CD4-positive, alpha-beta T cell treated with Interferon alpha-2 for 1 hour (primary cell): ENCODE data around the gene RNU1-3.
"Not testable (repeated sequence)": the region's sequence is repeated elsewhere in the genome, so short reads cannot be mapped to it uniquely, and the experiment has no call there.

ENCODE experiments used
- DNase-seq, 2 donors: peaks; one replicate each; pipeline ENCODE4 v3.0.0-alpha.2; 2020 to 2022

The RNU1-3 gene

GRCh38 chr1:16666502-16667413 is at the start of gene RNU1-3:
Gene RNU1-3, minus strand, starts transcription at chr1:16666948.
- DNase-seq: not testable (repeated sequence)

DNA sequence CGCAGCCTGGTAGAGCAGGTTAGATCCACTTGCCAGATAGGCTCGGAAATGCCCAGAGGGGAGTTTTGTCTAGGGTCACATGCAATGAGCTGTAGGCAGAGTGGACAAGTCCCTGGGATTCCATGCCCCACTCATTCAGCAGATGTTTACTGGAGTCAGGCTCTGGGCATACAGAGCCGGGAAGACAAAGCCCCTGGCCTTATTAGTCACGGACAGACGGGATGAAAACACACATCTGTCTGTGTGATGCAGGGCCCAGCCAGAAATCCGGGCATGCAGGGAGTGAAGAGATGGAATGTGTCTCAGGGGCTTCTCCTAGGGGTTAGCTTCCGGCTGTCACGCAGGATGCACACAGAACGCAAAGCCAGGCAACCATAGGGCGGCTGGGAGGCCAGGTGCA is 46.7 kb upstream of the RNU1-3 start:
- not testable (repeated sequence) for DNase-seq

GRCh38 chr1:16712984-16713383 is 46.2 kb upstream of the RNU1-3 start:
- DNase-seq: not testable (repeated sequence)

DNA sequence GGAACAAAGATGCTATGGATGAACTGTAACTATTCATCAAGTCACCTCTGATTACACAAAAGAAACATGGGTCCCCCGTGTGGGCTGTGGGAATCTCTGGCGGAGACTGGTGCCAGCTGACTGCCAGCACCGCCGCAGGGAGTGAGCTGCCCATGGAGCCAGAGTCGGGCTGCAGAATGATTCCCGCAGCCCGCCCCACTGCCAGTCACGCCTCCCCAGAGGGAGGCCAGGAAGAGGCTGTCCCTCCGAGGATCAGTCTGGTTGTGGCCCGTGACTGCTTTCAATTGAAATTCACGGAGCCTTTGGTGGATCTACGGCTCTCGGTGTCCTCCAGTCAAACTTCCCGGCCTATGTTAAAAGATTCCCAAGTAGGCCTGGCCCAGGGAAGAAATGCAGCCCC is 45.8 kb upstream of the RNU1-3 start:
- DNase-seq: not testable (repeated sequence)

GRCh38 chr1:16712131-16712530 is 45.4 kb upstream of the RNU1-3 start:
- not testable (repeated sequence) for DNase-seq

- DNase-seq: not testable (repeated sequence)
These were observed 43.9 kb upstream of the RNU1-3 start for GRCh38 chr1:16710618-16711017.

- peak; percentile 52 to 60 for DNase-seq
These were observed 42.9 kb upstream of the RNU1-3 start for GRCh38 chr1:16709659-16710087.

- DNase-seq: not testable (repeated sequence)
These were observed 42.0 kb upstream of the RNU1-3 start for GRCh38 chr1:16708704-16709103.

DNA sequence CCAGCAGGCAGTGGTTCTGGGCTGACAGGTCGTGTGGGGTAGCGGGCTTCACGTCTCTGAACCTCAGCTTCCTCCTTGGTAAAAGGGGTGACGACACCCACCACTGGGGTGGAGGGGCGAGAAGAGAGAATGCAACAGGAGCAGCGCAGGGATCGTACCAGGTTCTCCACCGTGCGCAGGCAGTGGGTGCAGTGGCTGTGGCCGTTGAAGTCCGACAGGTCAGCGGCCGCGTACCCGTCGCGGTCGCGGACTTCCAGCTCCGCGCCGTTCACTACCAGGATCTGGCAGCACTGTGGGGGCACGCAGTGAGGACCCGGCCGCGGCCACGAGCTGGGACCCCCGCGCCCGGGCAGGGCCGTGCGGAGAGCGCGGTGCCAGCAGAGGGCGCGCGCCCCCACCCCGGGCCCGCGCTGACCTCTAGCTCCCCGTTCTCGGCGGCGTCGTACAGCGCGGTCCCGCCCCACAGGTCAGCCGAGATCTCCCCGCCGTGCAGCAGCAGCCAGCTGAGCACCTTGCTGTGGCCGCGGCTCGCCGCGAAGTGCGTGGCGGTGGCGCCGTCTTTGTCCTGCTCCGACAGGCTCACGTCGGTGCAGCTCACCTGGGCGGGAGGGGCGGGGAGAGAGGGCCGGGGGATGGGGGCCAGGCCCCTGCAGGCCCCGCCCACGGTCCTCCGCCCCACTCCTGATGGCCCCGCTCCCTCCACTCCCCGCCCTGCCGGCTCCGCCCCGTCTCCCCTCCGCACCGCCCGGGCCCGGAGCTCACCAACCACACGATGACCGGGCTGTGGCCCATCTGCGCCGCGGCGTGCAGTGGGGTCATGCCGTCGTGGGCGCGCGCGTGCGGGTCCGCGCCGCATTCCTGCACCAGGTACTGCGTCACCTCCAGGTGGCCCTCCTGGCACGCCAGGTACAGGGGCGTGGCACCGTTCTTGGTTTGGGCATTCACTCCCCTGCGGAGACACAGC is 40.7 kb upstream of the RNU1-3 start:
- DNase-seq: not testable (repeated sequence)

- not testable (repeated sequence) for DNase-seq
These were observed 39.6 kb upstream of the RNU1-3 start for GRCh38 chr1:16706302-16706701.

- not testable (repeated sequence) for DNase-seq
These were observed 37.9 kb upstream of the RNU1-3 start for GRCh38 chr1:16704502-16705100.

- not testable (repeated sequence) for DNase-seq
These were observed 37.3 kb upstream of the RNU1-3 start for GRCh38 chr1:16704076-16704475.

DNA sequence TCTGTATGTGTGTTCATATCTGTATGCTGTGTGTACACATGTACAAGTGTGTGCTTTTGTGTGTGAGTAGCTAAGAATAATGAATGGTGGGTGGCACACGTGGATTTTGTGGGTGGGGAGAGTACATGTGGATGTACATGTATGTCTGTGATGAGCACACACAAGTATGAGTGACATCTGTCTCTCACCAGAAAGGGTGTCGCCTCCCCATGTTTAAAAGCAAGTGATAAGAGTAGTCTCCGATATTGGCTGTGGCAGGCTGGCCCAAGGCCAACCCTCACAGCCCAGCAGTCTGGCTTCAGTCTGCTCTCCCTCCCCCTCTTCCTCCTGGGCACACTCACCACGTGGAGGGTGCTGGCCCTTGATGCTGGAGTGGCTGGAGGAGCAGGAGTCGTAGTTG is 36.9 kb upstream of the RNU1-3 start:
- DNase-seq: not testable (repeated sequence)

GRCh38 chr1:16703141-16703540 is 36.4 kb upstream of the RNU1-3 start:
- not testable (repeated sequence) for DNase-seq

DNA sequence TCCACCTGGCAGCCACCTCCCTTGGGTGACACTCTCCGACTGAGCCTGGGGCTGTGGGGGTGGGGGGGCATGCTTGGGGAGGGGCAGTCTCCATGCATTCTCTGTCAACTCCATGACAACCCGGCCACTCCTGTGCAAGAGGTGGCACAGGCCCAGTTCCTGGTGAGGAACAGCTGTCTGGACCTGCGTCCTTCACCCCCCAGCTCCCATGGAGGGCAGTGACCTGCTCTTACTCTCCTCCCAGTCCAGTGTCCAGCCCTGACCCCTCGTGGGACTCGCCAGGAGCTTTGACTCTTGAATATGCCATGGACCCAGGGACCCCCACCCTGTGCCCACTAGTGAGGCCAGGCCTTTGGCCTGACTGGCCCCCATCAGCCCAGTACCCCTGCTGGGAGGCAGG is 35.5 kb upstream of the RNU1-3 start:
- DNase-seq: not testable (repeated sequence)

DNA sequence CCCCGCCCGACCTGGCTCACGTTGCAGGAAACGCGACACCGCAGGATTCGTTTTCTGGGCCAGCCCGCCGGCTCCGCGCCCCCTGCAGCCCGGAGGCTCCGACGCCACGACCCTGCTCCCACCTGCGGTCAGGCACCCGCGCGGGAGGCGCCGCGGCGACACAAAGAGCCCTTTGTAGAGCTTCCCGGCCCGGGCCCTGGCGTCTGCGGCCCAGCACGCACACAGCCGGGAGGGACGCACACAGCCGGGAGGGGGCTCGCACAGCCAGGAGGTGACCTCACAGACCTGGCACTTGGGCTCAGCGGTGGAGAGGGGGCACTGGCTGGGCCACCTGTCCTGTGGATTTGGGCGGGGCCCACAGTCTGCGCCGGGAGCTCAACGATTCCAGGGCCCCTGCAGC is 34.4 kb upstream of the RNU1-3 start:
- not testable (repeated sequence) for DNase-seq

GRCh38 chr1:16700138-16700895 is 33.6 kb upstream of the RNU1-3 start:
- DNase-seq: not testable (repeated sequence)

DNA sequence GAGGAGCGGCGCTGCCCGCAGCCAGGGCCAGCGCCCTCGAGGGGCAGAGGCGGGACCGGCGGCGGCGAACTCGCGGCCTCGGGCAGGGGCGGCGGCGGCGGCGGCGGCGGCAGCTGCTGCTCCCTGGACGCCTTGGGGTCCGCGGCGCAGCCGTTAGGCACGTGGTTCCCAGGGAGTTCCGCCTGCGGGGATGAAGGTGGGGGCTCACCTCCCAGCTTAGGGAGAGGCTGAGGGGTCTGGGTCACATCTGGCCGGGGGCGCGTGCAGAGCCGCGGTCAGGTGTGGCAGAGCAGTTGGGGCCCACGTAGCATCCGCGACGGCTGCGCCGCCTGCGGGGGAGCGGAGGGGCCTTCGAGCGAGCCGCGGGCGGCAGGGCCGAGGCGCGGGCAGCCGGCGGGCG is 32.7 kb upstream of the RNU1-3 start:
- not testable (repeated sequence) for DNase-seq

- not testable (repeated sequence) for DNase-seq
These were observed 30.4 kb upstream of the RNU1-3 start for GRCh38 chr1:16697152-16697551.

- DNase-seq: not testable (repeated sequence)
These were observed 29.9 kb upstream of the RNU1-3 start for GRCh38 chr1:16696507-16697150.

DNA sequence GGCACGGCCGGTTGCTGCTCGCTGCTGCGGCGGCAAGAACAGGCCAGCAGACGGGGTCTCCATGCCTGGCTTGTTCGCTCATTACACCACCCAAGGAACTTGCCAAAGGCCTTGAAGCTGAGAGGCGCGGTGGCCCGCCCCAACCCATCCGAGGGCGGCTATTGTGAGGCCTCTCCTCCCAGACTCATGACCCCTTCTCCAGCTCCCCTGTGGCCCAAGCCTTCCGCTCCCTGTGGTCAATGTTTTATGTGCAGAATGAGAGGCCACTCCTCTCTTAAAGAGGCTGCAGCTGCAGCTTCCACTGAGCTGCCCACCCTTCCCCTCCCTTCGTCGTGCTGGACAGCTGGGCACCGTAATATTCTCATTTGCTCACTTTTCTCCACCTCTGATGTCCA is 27.6 kb upstream of the RNU1-3 start:
- not testable (repeated sequence) for DNase-seq
